ENCODE results near the gene ECI1.
A peak's percentile ranks its signal among the peaks of the same experiment; 100 is the strongest.
"Not testable (repeated sequence)": the region's sequence is repeated elsewhere in the genome, so short reads cannot be mapped to it uniquely, and the experiment has no call there.

The ECI1 gene

GRCh38 chr16:2260250-2260649 lies 8.9 kb upstream of the ECI1 start:
- Histone ChIP-seq H3K4me3 (ENCODE audit: low read length) (no peak overlapping the region), H3K4me1 (ENCODE audit: control insufficient read depth, insufficient read depth, low read length) (no peaks in the 10 kb centered on the region), H3K27me3 (ENCODE audit: control insufficient read depth, insufficient read depth, low read length) (no peaks in the 10 kb centered on the region), H3K36me3 (ENCODE audit: control insufficient read depth, insufficient read depth, low read length) (peaks cover 7% of the 10 kb centered on the region), H3K9me3 (ENCODE audit: control insufficient read depth, low read length) (no peaks in the 10 kb centered on the region), H3K9ac (ENCODE audit: low read length) (no peak overlapping the region)

GRCh38 chr16:2258530-2258929 lies 7.1 kb upstream of the ECI1 start:
- not testable (repeated sequence) for H3K27me3 ChIP-seq (ENCODE audit: control insufficient read depth, insufficient read depth, low read length); H3K4me1 ChIP-seq (ENCODE audit: control insufficient read depth, insufficient read depth, low read length); H3K9me3 ChIP-seq (ENCODE audit: control insufficient read depth, low read length); H3K4me3 ChIP-seq (ENCODE audit: low read length); H3K9ac ChIP-seq (ENCODE audit: low read length); H3K36me3 ChIP-seq (ENCODE audit: control insufficient read depth, insufficient read depth, low read length)

- H3K4me3 ChIP-seq (ENCODE audit: low read length), result no peak overlapping the region
- H3K36me3 ChIP-seq (ENCODE audit: control insufficient read depth, insufficient read depth, low read length), result peaks cover 11% of the 10 kb centered on the region
- no peaks in the 10 kb centered on the region for H3K9me3 ChIP-seq (ENCODE audit: control insufficient read depth, low read length)
- H3K27me3 ChIP-seq (ENCODE audit: control insufficient read depth, insufficient read depth, low read length), result no peaks in the 10 kb centered on the region
- no peak overlapping the region for H3K9ac ChIP-seq (ENCODE audit: low read length)
- no peaks in the 10 kb centered on the region for H3K4me1 ChIP-seq (ENCODE audit: control insufficient read depth, insufficient read depth, low read length)
Observed at GRCh38 chr16:2257726-2258125, 6.3 kb upstream of the ECI1 start.

GRCh38 chr16:2256531-2257140 lies 5.2 kb upstream of the ECI1 start:
- Histone ChIP-seq H3K4me1 (ENCODE audit: control insufficient read depth, insufficient read depth, low read length) (peaks cover 9% of the 10 kb centered on the region), H3K4me3 (ENCODE audit: low read length) (no peak overlapping the region), H3K36me3 (ENCODE audit: control insufficient read depth, insufficient read depth, low read length) (peaks cover 4% of the 10 kb centered on the region), H3K9ac (ENCODE audit: low read length) (no peak overlapping the region), H3K9me3 (ENCODE audit: control insufficient read depth, low read length) (no peaks in the 10 kb centered on the region), H3K27me3 (ENCODE audit: control insufficient read depth, insufficient read depth, low read length) (no peaks in the 10 kb centered on the region)

- peaks cover 4% of the 10 kb centered on the region for H3K36me3 ChIP-seq (ENCODE audit: control insufficient read depth, insufficient read depth, low read length)
Observed at GRCh38 chr16:2253293-2253692, 1.9 kb upstream of the ECI1 start.

GRCh38 chr16:2252806-2253148 lies 1.4 kb upstream of the ECI1 start:
- Histone ChIP-seq H3K4me1 (ENCODE audit: control insufficient read depth, insufficient read depth, low read length) (peaks cover 17% of the 10 kb centered on the region), H3K36me3 (ENCODE audit: control insufficient read depth, insufficient read depth, low read length) (peaks cover 4% of the 10 kb centered on the region), H3K9me3 (ENCODE audit: control insufficient read depth, low read length) (no peaks in the 10 kb centered on the region), H3K4me3 (ENCODE audit: low read length) (no peak overlapping the region), H3K9ac (ENCODE audit: low read length) (peak overlapping the region; percentile 5), H3K27me3 (ENCODE audit: control insufficient read depth, insufficient read depth, low read length) (no peaks in the 10 kb centered on the region)

More at GRCh38 chr16:2253293-2253692, 1.9 kb upstream of the ECI1 start:
- Histone ChIP-seq H3K4me1 (ENCODE audit: control insufficient read depth, insufficient read depth, low read length) (peaks cover 17% of the 10 kb centered on the region), H3K9me3 (ENCODE audit: control insufficient read depth, low read length) (no peaks in the 10 kb centered on the region), H3K27me3 (ENCODE audit: control insufficient read depth, insufficient read depth, low read length) (no peaks in the 10 kb centered on the region), H3K9ac (ENCODE audit: low read length) (no peak overlapping the region), H3K4me3 (ENCODE audit: low read length) (no peak overlapping the region)

- Histone ChIP-seq H3K9me3 (ENCODE audit: control insufficient read depth, low read length) (no peaks in the 10 kb centered on the region), H3K9ac (ENCODE audit: low read length) (peak overlapping the region; percentile 69), H3K4me3 (ENCODE audit: low read length) (peak overlapping the region; percentile 71), H3K4me1 (ENCODE audit: control insufficient read depth, insufficient read depth, low read length) (peaks cover 17% of the 10 kb centered on the region), H3K36me3 (ENCODE audit: control insufficient read depth, insufficient read depth, low read length) (peaks cover 14% of the 10 kb centered on the region), H3K27me3 (ENCODE audit: control insufficient read depth, insufficient read depth, low read length) (no peaks in the 10 kb centered on the region)
Observed at GRCh38 chr16:2250652-2251295, 613 bp downstream of the ECI1 start.

GRCh38 chr16:2246301-2246885 lies 5.0 kb downstream of the ECI1 start:
- H3K4me3 ChIP-seq (ENCODE audit: low read length), result no peak overlapping the region
- no peaks in the 10 kb centered on the region for H3K27me3 ChIP-seq (ENCODE audit: control insufficient read depth, insufficient read depth, low read length)
- no peaks in the 10 kb centered on the region for H3K9me3 ChIP-seq (ENCODE audit: control insufficient read depth, low read length)
- peaks cover 6% of the 10 kb centered on the region for H3K4me1 ChIP-seq (ENCODE audit: control insufficient read depth, insufficient read depth, low read length)
- no peak overlapping the region for H3K9ac ChIP-seq (ENCODE audit: low read length)
- H3K36me3 ChIP-seq (ENCODE audit: control insufficient read depth, insufficient read depth, low read length), result peaks cover 19% of the 10 kb centered on the region

- no peak overlapping the region for H3K4me3 ChIP-seq (ENCODE audit: low read length)
- H3K36me3 ChIP-seq (ENCODE audit: control insufficient read depth, insufficient read depth, low read length), result peaks cover 19% of the 10 kb centered on the region
- no peaks in the 10 kb centered on the region for H3K27me3 ChIP-seq (ENCODE audit: control insufficient read depth, insufficient read depth, low read length)
- peaks cover 2% of the 10 kb centered on the region for H3K4me1 ChIP-seq (ENCODE audit: control insufficient read depth, insufficient read depth, low read length)
- H3K9ac ChIP-seq (ENCODE audit: low read length), result no peak overlapping the region
- H3K9me3 ChIP-seq (ENCODE audit: control insufficient read depth, low read length), result no peaks in the 10 kb centered on the region
Observed at GRCh38 chr16:2244926-2245795, 6.2 kb downstream of the ECI1 start.

GRCh38 chr16:2244301-2244700 lies 7.1 kb downstream of the ECI1 start:
- no peaks in the 10 kb centered on the region for H3K4me1 ChIP-seq (ENCODE audit: control insufficient read depth, insufficient read depth, low read length)
- no peaks in the 10 kb centered on the region for H3K9me3 ChIP-seq (ENCODE audit: control insufficient read depth, low read length)
- H3K4me3 ChIP-seq (ENCODE audit: low read length), result no peak overlapping the region
- H3K27me3 ChIP-seq (ENCODE audit: control insufficient read depth, insufficient read depth, low read length), result no peaks in the 10 kb centered on the region
- peaks cover 19% of the 10 kb centered on the region for H3K36me3 ChIP-seq (ENCODE audit: control insufficient read depth, insufficient read depth, low read length)
- H3K9ac ChIP-seq (ENCODE audit: low read length), result no peak overlapping the region

GRCh38 chr16:2243781-2244180 lies 7.6 kb downstream of the ECI1 start:
- Histone ChIP-seq H3K36me3 (ENCODE audit: control insufficient read depth, insufficient read depth, low read length) (peaks cover 19% of the 10 kb centered on the region), H3K4me1 (ENCODE audit: control insufficient read depth, insufficient read depth, low read length) (no peaks in the 10 kb centered on the region), H3K27me3 (ENCODE audit: control insufficient read depth, insufficient read depth, low read length) (no peaks in the 10 kb centered on the region), H3K9ac (ENCODE audit: low read length) (no peak overlapping the region), H3K4me3 (ENCODE audit: low read length) (no peak overlapping the region), H3K9me3 (ENCODE audit: control insufficient read depth, low read length) (no peaks in the 10 kb centered on the region)

- Histone ChIP-seq H3K4me1 (ENCODE audit: control insufficient read depth, insufficient read depth, low read length) (peaks cover 5% of the 10 kb centered on the region), H3K9me3 (ENCODE audit: control insufficient read depth, low read length) (no peaks in the 10 kb centered on the region), H3K4me3 (ENCODE audit: low read length) (no peak overlapping the region), H3K36me3 (ENCODE audit: control insufficient read depth, insufficient read depth, low read length) (peaks cover 19% of the 10 kb centered on the region), H3K9ac (ENCODE audit: low read length) (no peak overlapping the region), H3K27me3 (ENCODE audit: control insufficient read depth, insufficient read depth, low read length) (peaks cover 4% of the 10 kb centered on the region)
Observed at GRCh38 chr16:2243031-2243528, 8.3 kb downstream of the ECI1 start.

Measured in mucosa of stomach (tissue), 1 donor.